A549 (cell line): ENCODE measurements around the gene PDGFC. TPM values are rescaled to one million over a fixed set of nuclear protein-coding genes. Genes with fewer than 3 reads are reported as not detected.

Source experiments
- ATAC-seq, 2 experiments: fragments of 200-7000 bp in 1 of 2; fragments of >200 bp in 1 of 2; cut with Nextera tagmentation in 1 of 2; cut with Tn5 transposase in 1 of 2; 3 replicates each; pipeline versions ENCODE4 v1.8.0 to v1.9.1; 2018 to 2020; ENCODE audit warnings: mild to moderate bottlenecking in 1 of 2, moderate library complexity in 1 of 2
- CTCF ChIA-PET: fragments of 300-600 bp; sonication (Branson Sonifier 250); formaldehyde crosslinking; extraction: SDS; loops from one replicate; lab custom pipeline; 2021; ENCODE audit warnings: antibody characterized with exemption, inconsistent platforms; lab: Yijun Ruan, JAX
- POLR2A ChIA-PET: fragments of 350-600 bp; formaldehyde crosslinking; extraction: SDS; loops from one replicate; lab custom pipeline; 2021; ENCODE audit warnings: antibody characterized with exemption, inconsistent platforms; lab: Yijun Ruan, JAX
- DNase-seq, 2 experiments: peaks; one replicate each; pipeline versions ENCODE4 v3.0.0 to v3.0.0-alpha.2; 2011 to 2016; ENCODE audit warnings: low read depth in 1 of 2, low spot score in 1 of 2
- FAIRE-seq: peaks from 2 replicates; lab custom pipeline; 2011; peaks lifted over from hg19 to GRCh38; lab: Jason Lieb, UNC
- H3K27ac ChIP-seq, 2 experiments: fragments of >200 bp; sonication (Bioruptor Twin); formaldehyde crosslinking; 3 replicates each; pipeline ENCODE4 v1.5.1; 2016 to 2017
- H3K4me1 ChIP-seq: fragments of >200 bp; sonication (Bioruptor Twin); formaldehyde crosslinking; 3 replicates; pipeline ENCODE4 v1.6.1; 2016
- H3K4me2 ChIP-seq: fragments of >200 bp; sonication (Bioruptor Twin); formaldehyde crosslinking; 3 replicates; pipeline ENCODE4 v1.6.1; 2016
- H3K4me3 ChIP-seq: fragments of >200 bp; sonication (Bioruptor Twin); formaldehyde crosslinking; 3 replicates; pipeline ENCODE4 v1.5.1; 2016
- H3K9me3 ChIP-seq: fragments of >200 bp; sonication (Bioruptor Twin); formaldehyde crosslinking; 3 replicates; pipeline ENCODE4 v1.6.1; 2016
- BCL3 ChIP-seq: fragments of >200 bp; sonication (Bioruptor Twin); formaldehyde crosslinking; IDR thresholded peaks from 3 replicates; pipeline ENCODE4 v1.6.1; 2016
- CBX2 ChIP-seq: fragments of 200-600 bp; sonication (generic); IDR thresholded peaks from 2 replicates; pipeline ENCODE4 v1.6.1; 2016; ENCODE audit warnings: low read depth, mild to moderate bottlenecking, borderline replicate concordance
- CBX8 ChIP-seq: fragments of 200-600 bp; sonication (generic); IDR thresholded peaks from 2 replicates; pipeline ENCODE4 v1.6.1; 2016
- E2F6 ChIP-seq: IDR thresholded peaks from 2 replicates; pipeline ENCODE4 v1.6.1; 2012; ENCODE audit warnings: low read depth, borderline replicate concordance
- EHMT2 ChIP-seq: fragments of 200-600 bp; sonication (generic); IDR thresholded peaks from 2 replicates; pipeline ENCODE4 v1.6.1; 2016; ENCODE audit warnings: antibody characterized with exemption, low read depth, mild to moderate bottlenecking, moderate library complexity
- ESRRA ChIP-seq: fragments of 150-350 bp; IDR thresholded peaks from 2 replicates; pipeline ENCODE4 v1.6.1; 2014; ENCODE audit warnings: mild to moderate bottlenecking, low read length, borderline replicate concordance
- FOSB ChIP-seq: fragments of 250-450 bp; sonication (Bioruptor Pico); IDR thresholded peaks from 2 replicates; pipeline ENCODE4 v1.5.0; 2020; ENCODE audit warnings: mild to moderate bottlenecking, moderate library complexity
- FOSL2 ChIP-seq, 2 experiments: fragments of 450-650 bp in 1 of 2; fragments of >200 bp in 1 of 2; sonication (Bioruptor Twin) in 1 of 2; formaldehyde crosslinking; IDR thresholded peaks; 2 replicates each; pipeline versions ENCODE4 v1.5.0 to v1.6.1; 2016 to 2020; ENCODE audit warnings: mild to moderate bottlenecking in 1 of 2, moderate library complexity in 1 of 2
- GATA3 ChIP-seq: IDR thresholded peaks from 2 replicates; pipeline ENCODE4 v1.6.1; 2012; ENCODE audit warnings: borderline replicate concordance
- HDAC2 ChIP-seq: fragments of 200-600 bp; sonication (generic); IDR thresholded peaks from 2 replicates; pipeline ENCODE4 v1.6.1; 2016
- HOXB13 ChIP-seq: fragments of 250-450 bp; sonication (Bioruptor Pico); IDR thresholded peaks from 2 replicates; pipeline ENCODE4 v1.5.0; 2020; ENCODE audit warnings: low read depth, mild to moderate bottlenecking, moderate library complexity
- HOXB5 ChIP-seq: fragments of 250-450 bp; sonication (Bioruptor Pico); IDR thresholded peaks from 2 replicates; pipeline ENCODE4 v1.5.0; 2020; ENCODE audit warnings: mild to moderate bottlenecking, moderate library complexity
- MYC ChIP-seq: IDR thresholded peaks from 2 replicates; pipeline ENCODE4 v1.6.1; 2012; ENCODE audit warnings: mild to moderate bottlenecking, inconsistent platforms, low read length, improper control_type of control experiment, borderline replicate concordance
- NFE2L2 ChIP-seq: fragments of 150-350 bp; conservative IDR thresholded peaks from 2 replicates; pipeline ENCODE4 v1.6.1; 2014; ENCODE audit warnings: low read length
- NR3C1 ChIP-seq: fragments of >200 bp; sonication (Bioruptor Twin); formaldehyde crosslinking; IDR thresholded peaks from 3 replicates; pipeline ENCODE4 v1.6.1; 2017
- POLR2A ChIP-seq: IDR thresholded peaks from 2 replicates; pipeline ENCODE4 v1.6.1; 2012; ENCODE audit warnings: mild to moderate bottlenecking, low read length
- POLR2AphosphoS2 ChIP-seq: conservative IDR thresholded peaks from 2 replicates; pipeline ENCODE4 v1.6.1; 2012; ENCODE audit warnings: low read length, improper control_type of control experiment, inconsistent platforms
- RAD21 ChIP-seq, 2 experiments: fragments of >200 bp in 1 of 2; sonication (Bioruptor Twin) in 1 of 2; formaldehyde crosslinking in 1 of 2; IDR thresholded peaks in 1 of 2; conservative IDR thresholded peaks in 1 of 2; 2 replicates in 1 of 2; 3 replicates in 1 of 2; pipeline ENCODE4 v1.6.1; 2012 to 2018; ENCODE audit warnings: inconsistent platforms in 1 of 2
- RFX5 ChIP-seq: fragments of 450-650 bp; IDR thresholded peaks from 2 replicates; pipeline ENCODE4 v1.7.1; 2014; ENCODE audit warnings: antibody characterized with exemption, mild to moderate bottlenecking, moderate library complexity
- SMC3 ChIP-seq: fragments of >200 bp; sonication (Bioruptor Twin); formaldehyde crosslinking; IDR thresholded peaks from 3 replicates; pipeline ENCODE4 v1.6.1; 2018; ENCODE audit warnings: inconsistent platforms
- TP53 ChIP-seq: fragments of 250-450 bp; sonication (Bioruptor Pico); IDR thresholded peaks from 2 replicates; pipeline ENCODE4 v1.5.0; 2021; ENCODE audit warnings: mild to moderate bottlenecking, moderate library complexity
- ZC3H11A ChIP-seq: fragments of 450-650 bp; IDR thresholded peaks from 2 replicates; pipeline ENCODE4 v1.6.1; 2014; ENCODE audit warnings: antibody characterized with exemption, mild to moderate bottlenecking
- ZFP36 ChIP-seq: fragments of 450-650 bp; IDR thresholded peaks from 2 replicates; pipeline ENCODE4 v1.6.1; 2014; ENCODE audit warnings: borderline replicate concordance; ENCODE audit not compliant: partially characterized antibody
- WGBS: methylation state at CpG from one replicate; pipeline ENCODE4 v1.1.6; 2017; ENCODE audit errors: missing lambda C conversion rate; 5-methylcytosine and 5-hydroxymethylcytosine counted together
- polyA plus RNA-seq, 4 experiments: library from polyadenylated mRNA; depleted of rRNA in 3 of 4; stranded (reverse); fragments of >200 nt; fragmentation: RNase III in 1 of 4; extraction: RNeasy Plus Mini Kit Qiagen cat#74134 plus additional on column Dnase treatment in 1 of 4; gene quantifications; 2 replicates in 3 of 4; 3 replicates in 1 of 4; pipeline ENCODE4 v1.2.3, GENCODE V29; 2011 to 2017
- TF ChIP-seq, protein P1 (sequence below): fragments of 200-600 bp; sonication (generic); IDR thresholded peaks from 2 replicates; pipeline ENCODE4 v1.6.1; 2016; ENCODE audit warnings: antibody characterized with exemption, mild to moderate bottlenecking, moderate library complexity
- TF ChIP-seq, protein P2 (sequence below): fragments of 450-650 bp; IDR thresholded peaks from 2 replicates; pipeline ENCODE4 v1.6.1; 2014; ENCODE audit warnings: antibody characterized with exemption
- TF ChIP-seq, protein P3 (sequence below): fragments of 150-350 bp; IDR thresholded peaks from 2 replicates; pipeline ENCODE4 v1.6.1; 2014; ENCODE audit warnings: low read depth, mild to moderate bottlenecking, low read length
- TF ChIP-seq, protein P4 (sequence below): fragments of >200 bp; sonication (Bioruptor Twin); formaldehyde crosslinking; IDR thresholded peaks from 2 replicates; pipeline ENCODE4 v1.6.1; 2016
- TF ChIP-seq, protein P5 (sequence below): IDR thresholded peaks from 2 replicates; pipeline ENCODE4 v1.6.1; 2012

Gene PDGFC
- polyA plus RNA-seq, 2 of the 4 experiments (the other 2 are of a cell fraction): 3.5 to 4.1 TPM

DNA sequence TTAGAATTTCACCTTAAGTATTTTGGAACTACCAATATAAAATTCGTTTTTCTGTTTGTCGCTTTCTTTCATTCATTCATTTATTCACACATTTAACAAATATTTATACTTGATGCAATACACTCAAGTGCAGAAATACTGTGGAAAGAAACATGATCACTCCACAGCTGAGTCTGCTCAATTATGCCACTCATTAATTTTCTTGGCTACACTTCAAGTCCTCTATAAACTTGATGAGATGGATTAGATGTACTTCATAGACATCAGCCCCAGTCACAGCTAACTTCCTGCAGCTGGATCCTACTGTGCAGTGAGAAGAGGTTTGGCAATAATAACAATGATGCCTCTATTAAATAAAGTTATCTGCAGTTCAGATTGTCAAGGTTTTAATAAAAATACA lies 208.1 kb downstream of the PDGFC start:
- WGBS: 67% methylated on average over 2 of the region's 2 CpGs
- no peak overlapping the region for H3K4me3 ChIP-seq
- no peaks in the 10 kb centered on the region for H3K4me1 ChIP-seq
- TF ChIP-seq EHMT2 (no peak), FOSL2 (IDR thresholded peaks at IDR 0.05) (no peak), FOSL2 (CRISPR knock-in tag; IDR thresholded peaks at IDR 0.05) (no peak), CBX2 (no peak), MYC (no peak), GATA3 (no peak), NFE2L2 (no peak), NR3C1 (no peak), E2F6 (no peak), RFX5 (no peak), CBX8 (no peak), SMC3 (no peak), TP53 (CRISPR knock-in tag) (no peak), POLR2A (no peak)
- TF ChIP-seq, protein P1, sequence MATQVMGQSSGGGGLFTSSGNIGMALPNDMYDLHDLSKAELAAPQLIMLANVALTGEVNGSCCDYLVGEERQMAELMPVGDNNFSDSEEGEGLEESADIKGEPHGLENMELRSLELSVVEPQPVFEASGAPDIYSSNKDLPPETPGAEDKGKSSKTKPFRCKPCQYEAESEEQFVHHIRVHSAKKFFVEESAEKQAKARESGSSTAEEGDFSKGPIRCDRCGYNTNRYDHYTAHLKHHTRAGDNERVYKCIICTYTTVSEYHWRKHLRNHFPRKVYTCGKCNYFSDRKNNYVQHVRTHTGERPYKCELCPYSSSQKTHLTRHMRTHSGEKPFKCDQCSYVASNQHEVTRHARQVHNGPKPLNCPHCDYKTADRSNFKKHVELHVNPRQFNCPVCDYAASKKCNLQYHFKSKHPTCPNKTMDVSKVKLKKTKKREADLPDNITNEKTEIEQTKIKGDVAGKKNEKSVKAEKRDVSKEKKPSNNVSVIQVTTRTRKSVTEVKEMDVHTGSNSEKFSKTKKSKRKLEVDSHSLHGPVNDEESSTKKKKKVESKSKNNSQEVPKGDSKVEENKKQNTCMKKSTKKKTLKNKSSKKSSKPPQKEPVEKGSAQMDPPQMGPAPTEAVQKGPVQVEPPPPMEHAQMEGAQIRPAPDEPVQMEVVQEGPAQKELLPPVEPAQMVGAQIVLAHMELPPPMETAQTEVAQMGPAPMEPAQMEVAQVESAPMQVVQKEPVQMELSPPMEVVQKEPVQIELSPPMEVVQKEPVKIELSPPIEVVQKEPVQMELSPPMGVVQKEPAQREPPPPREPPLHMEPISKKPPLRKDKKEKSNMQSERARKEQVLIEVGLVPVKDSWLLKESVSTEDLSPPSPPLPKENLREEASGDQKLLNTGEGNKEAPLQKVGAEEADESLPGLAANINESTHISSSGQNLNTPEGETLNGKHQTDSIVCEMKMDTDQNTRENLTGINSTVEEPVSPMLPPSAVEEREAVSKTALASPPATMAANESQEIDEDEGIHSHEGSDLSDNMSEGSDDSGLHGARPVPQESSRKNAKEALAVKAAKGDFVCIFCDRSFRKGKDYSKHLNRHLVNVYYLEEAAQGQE: no peak
- TF ChIP-seq, protein P2, sequence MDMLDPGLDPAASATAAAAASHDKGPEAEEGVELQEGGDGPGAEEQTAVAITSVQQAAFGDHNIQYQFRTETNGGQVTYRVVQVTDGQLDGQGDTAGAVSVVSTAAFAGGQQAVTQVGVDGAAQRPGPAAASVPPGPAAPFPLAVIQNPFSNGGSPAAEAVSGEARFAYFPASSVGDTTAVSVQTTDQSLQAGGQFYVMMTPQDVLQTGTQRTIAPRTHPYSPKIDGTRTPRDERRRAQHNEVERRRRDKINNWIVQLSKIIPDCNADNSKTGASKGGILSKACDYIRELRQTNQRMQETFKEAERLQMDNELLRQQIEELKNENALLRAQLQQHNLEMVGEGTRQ: no peak
- no peak overlapping the region for H3K27ac ChIP-seq
- CTCF ChIA-PET: no interaction called here
- H3K9me3 ChIP-seq: no peaks in the 10 kb centered on the region
- no peak for DNase-seq
- no peak overlapping the region for H3K4me2 ChIP-seq
- no peak for ATAC-seq
- FAIRE-seq: no peak
- POLR2A ChIA-PET: no interaction called here

DNA sequence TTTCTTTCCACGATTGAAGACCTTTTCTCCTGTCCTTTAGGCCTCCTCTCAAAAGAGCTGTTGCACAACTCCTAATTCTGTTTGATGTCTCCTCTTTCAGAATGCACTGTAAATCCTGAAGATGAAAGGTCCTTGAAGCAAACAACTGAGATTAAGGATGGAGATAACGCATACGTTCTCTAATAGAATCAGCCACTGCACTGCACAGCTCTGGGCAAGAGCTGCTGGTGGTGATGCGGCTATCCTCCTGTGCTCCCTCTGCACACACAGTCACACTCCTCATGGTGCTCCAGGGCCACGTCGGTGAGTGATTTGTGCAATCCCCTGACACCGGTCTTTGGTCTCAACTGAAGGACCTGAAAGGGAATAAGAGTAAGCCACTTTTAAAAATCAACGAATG lies 208.7 kb downstream of the PDGFC start:
- H3K9me3 ChIP-seq: no peaks in the 10 kb centered on the region
- no peak for DNase-seq
- no peak overlapping the region for H3K27ac ChIP-seq
- 81% methylated on average over 8 of the region's 8 CpGs for WGBS
- ChIA-PET POLR2A (no interaction called here), CTCF (no interaction called here)
- FAIRE-seq: no peak
- no peak overlapping the region for H3K4me2 ChIP-seq
- ATAC-seq: no peak
- no peak overlapping the region for H3K4me3 ChIP-seq
- H3K4me1 ChIP-seq: no peaks in the 10 kb centered on the region
- TF ChIP-seq MYC: no peak
- TF ChIP-seq HOXB13 (CRISPR knock-in tag): no peak
- TF ChIP-seq POLR2AphosphoS2: no peak
- no peak for TF ChIP-seq BCL3
- no peak for TF ChIP-seq ZC3H11A
- TF ChIP-seq FOSL2 (IDR thresholded peaks at IDR 0.05): no peak
- no peak for TF ChIP-seq FOSL2 (CRISPR knock-in tag; IDR thresholded peaks at IDR 0.05)
- TF ChIP-seq, protein P3, sequence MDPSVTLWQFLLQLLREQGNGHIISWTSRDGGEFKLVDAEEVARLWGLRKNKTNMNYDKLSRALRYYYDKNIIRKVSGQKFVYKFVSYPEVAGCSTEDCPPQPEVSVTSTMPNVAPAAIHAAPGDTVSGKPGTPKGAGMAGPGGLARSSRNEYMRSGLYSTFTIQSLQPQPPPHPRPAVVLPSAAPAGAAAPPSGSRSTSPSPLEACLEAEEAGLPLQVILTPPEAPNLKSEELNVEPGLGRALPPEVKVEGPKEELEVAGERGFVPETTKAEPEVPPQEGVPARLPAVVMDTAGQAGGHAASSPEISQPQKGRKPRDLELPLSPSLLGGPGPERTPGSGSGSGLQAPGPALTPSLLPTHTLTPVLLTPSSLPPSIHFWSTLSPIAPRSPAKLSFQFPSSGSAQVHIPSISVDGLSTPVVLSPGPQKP: no peak
- no peak for TF ChIP-seq HOXB5 (CRISPR knock-in tag)
- no peak for TF ChIP-seq HDAC2
- TF ChIP-seq RAD21 (conservative IDR thresholded peaks at IDR 0.05 in 1 of 2, IDR thresholded peaks at IDR 0.05 in 1 of 2): no peak
- no peak for TF ChIP-seq ZFP36
- TF ChIP-seq, protein P4, sequence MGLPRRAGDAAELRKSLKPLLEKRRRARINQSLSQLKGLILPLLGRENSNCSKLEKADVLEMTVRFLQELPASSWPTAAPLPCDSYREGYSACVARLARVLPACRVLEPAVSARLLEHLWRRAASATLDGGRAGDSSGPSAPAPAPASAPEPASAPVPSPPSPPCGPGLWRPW: no peak
- TF ChIP-seq ESRRA: no peak
- TF ChIP-seq, protein P5, sequence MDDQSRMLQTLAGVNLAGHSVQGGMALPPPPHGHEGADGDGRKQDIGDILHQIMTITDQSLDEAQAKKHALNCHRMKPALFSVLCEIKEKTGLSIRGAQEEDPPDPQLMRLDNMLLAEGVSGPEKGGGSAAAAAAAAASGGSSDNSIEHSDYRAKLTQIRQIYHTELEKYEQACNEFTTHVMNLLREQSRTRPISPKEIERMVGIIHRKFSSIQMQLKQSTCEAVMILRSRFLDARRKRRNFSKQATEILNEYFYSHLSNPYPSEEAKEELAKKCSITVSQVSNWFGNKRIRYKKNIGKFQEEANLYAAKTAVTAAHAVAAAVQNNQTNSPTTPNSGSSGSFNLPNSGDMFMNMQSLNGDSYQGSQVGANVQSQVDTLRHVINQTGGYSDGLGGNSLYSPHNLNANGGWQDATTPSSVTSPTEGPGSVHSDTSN: no peak
- TF ChIP-seq, protein P2: no peak
- TF ChIP-seq FOSB (CRISPR knock-in tag): no peak
